Stimulated activated CD4-positive, alpha-beta T cell treated with anti-CD3 and anti-CD28 coated beads, Interleukin-4, amount 100 ng/mL, for 4 hours (primary cell): Measurements from ENCODE around the gene AGAP1.
"Not testable (repeated sequence)": the region's sequence is repeated elsewhere in the genome, so short reads cannot be mapped to it uniquely, and the experiment has no call there.

Source experiments
- DNase-seq, 2 experiments: peaks; one replicate each; pipeline ENCODE4 v3.0.0-alpha.2; 2020

Gene AGAP1

GRCh38 chr2:235596272-235596671 is 102.4 kb downstream of the AGAP1 start:
- no peak for DNase-seq

DNA sequence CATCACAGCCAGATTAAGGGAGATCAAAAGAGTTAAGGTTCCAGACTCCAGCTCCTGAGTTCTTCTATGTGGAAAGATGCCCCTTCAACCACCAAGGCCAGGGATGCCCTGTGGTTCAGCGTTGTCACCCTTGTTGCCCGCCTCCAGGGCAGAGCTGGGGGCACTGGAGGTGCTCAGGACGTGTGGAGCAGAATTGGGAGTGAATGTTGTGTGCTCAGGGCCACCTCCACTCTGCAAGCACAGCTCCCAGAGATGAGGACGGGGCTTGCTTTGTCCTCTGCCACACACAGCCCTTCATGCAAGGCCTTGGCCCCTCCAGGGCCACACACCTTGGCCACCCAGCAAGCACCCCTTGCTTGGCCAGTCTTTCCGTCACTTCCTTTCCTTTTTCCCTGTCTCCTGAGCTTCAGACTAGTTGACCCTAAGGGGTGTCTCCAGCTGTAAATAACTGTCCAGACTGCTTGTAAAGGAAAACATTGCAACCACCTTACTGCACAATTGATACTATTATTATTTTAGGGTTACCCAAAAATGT is 103.3 kb downstream of the AGAP1 start:
- no peak for DNase-seq

DNA sequence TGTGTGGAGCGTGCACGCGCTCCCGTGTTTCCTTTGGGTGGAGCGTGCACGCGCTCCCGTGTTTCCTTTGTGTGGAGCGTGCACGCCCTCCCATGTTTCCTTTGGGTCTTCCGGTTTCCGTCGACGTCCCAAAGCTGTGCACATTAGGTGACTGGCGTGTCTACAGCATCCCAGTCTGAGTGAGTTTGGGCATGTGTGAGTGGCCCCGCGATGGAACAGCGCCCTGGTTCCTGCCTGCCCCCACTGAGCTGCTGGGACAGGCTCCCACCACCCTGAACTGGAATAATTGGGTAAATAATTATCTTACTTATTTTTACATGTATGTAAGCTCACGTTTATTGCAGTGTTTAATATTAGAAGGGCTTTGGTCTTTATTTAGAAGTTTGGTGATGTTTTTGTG is 104.2 kb downstream of the AGAP1 start:
- no peak for DNase-seq

DNA sequence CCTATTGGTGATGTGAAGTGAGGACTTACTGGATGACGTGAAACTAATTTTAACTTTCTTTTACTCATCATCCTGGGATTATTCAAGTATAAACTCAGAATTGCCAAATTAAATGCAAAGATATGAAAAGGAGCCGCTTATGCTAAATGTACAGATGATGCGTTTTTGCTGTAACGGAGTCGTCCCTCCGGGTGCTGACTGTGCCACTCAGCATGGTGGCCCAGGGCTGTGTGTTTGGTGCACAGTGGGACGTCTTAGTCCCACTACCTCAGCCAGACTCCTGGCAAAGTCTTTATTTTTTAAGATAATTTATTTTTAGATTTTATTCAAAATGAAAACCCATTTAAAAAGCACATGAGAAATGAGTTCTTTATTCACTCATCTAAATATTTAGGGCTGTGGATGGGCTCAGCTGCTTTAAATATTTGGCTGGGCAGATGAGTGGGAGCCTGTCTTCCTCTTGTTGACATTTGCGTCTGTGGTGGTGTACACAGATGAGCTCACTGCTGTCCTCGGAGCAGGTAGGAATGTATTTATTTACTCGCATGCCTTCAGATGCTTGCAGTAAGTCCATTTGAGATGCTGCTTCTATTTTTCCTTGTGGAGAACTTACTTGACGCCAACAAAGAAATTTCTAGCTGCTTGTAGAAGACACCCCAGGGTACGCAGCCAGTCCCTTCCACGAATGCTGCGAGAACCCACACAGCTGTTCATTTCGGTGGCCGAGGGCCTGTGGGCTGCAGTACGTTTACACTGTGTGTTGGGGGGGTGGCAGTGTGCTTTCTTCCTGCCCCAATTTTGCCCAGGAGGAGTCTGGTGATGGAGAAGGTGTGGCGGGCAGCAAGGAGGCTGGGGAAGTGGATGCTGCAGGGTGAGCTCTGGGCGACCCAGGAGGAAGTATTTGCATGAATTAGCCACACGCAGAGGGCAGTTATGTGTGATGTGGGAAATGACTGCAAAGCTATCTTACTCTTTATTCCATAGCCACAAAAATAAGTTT is 105.0 kb downstream of the AGAP1 start:
- DNase-seq, result no peak

- DNase-seq, result no peak
Measured at GRCh38 chr2:235599596-235600338, 105.9 kb downstream of the AGAP1 start.

GRCh38 chr2:235600406-235600805 is 106.6 kb downstream of the AGAP1 start:
- DNase-seq, result no peak

GRCh38 chr2:235600926-235601325 is 107.1 kb downstream of the AGAP1 start:
- no peak for DNase-seq

GRCh38 chr2:235601960-235602704 is 108.3 kb downstream of the AGAP1 start:
- DNase-seq, result no peak

- DNase-seq, result not testable (repeated sequence)
Measured at GRCh38 chr2:235602971-235603370, 109.1 kb downstream of the AGAP1 start.

GRCh38 chr2:235603659-235604058 is 109.8 kb downstream of the AGAP1 start:
- no peak for DNase-seq

GRCh38 chr2:235605312-235606003 is 111.6 kb downstream of the AGAP1 start:
- no peak for DNase-seq

DNA sequence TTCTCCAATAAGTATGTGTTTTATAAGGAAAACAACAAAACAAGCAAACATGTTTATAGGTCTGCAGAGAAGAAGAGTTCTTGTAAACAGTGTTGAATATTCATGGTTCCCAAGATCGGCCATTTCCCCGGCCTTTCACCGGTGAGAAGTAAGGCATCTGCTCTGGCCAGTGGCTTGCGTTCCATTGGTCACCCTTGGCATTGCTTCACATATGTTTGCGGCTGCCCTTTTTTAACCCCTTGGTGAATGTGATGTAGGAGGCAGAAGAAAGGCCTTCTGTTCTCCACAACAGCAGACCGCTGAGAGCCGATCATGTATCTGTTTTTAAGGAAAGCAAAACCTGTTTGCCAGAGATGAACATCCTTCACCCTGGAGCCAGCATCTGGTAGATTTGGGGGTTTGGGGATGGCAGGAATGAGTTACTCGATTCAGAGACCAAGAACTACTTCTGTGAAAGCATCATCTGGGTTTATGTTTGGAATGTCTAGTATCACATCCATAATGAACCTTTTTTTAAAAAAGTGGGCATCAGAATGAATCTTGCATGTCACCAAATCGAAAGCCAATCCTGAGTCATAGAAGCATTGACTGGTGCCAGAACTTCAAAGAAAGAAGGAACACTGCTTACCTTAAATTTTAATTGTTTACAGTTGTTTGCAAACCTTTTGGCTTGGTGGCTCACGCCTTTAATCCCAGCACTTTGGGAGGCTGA is 112.3 kb downstream of the AGAP1 start:
- DNase-seq, result no peak

GRCh38 chr2:235607546-235608199 is 113.8 kb downstream of the AGAP1 start:
- no peak for DNase-seq

GRCh38 chr2:235608200-235608887 is 114.5 kb downstream of the AGAP1 start:
- DNase-seq, result no peak

- no peak for DNase-seq
Measured at GRCh38 chr2:235609321-235609720, 115.5 kb downstream of the AGAP1 start.

DNA sequence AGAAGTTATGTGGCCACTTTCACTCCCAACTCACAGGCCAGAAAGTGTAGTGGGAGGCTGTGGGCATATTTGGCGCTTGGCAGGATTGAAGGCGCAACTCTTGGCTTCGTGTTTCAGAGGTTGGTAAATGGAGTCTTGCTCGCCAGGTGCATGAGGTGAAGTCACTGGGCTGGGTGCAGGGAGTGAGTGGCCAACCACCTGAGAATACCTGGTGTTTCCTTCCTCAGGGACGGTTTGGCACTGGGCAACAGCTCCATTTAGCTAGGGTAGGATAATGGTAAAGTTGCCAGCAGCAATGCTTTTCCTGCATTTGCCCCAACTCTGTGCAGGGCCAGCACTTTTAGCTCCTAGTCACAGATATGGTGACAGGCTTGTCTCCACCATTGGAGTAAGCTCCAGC is 115.9 kb downstream of the AGAP1 start:
- no peak for DNase-seq

DNA sequence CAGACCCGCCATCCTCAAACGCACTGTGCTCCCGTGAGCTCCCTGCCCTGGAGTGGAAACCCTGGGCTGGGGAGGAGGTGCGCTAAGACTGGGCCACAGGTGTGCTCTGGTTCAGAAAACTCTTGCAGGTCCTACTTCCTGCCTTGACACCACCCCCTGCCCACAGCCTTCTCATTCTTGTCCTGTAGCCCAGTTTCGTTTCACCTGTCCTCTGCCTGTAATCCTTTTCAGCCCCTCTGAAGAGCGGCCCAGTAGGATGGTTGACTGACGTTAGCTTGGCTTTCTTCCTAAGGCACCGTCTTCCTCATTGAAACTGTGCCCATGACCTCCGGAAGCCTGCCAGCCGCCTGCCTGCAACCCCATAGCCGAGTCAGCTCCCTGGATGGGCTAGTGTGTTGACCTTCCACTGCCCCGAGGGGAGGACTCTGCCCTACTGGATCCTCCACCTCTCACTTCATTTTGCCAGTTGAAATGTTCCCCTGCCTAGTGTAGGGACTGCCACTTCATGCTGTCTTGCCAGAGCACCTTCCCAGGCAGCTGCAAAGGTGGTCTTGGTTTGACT is 116.9 kb downstream of the AGAP1 start:
- no peak for DNase-seq

DNA sequence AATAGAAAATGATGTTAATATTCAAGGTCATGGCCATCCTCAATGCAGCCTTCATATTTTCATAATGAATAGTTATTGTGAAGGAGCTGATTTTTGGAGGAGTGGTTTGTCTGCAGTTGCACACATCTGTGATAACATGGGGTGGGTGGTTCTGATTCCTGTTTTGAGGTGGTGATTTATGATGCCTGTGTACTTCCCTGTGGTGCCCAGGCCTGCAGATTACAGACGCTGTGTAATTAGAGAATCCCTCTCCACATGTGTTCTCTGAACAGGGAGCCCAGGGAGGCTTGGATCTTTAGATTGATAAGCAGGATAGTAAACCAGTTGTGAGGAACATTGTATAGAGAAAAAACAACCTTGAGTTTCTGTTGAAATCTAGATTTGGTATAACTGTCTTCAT is 117.5 kb downstream of the AGAP1 start:
- DNase-seq, result no peak

DNA sequence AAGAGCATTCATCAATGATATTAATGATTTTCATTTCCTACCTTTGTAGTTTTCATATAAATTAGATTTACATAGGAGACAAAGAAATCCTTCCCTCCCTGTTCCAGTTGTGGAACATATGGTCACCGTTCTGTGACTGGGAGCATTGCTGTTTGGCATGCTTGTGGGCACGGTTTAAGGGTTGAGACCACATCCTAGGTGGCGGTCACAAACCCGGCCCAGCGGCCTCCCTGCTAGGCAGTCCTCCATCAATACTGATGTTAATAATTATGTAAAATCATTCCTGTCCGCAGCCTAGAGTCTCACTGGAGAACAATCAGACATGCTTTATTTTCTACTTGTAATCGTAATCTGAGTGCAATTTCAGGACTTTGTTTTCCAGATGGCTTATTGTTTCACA is 117.9 kb downstream of the AGAP1 start:
- DNase-seq, result no peak
